Measurements from ENCODE around the gene ADGRD2.

Gene ADGRD2

DNA sequence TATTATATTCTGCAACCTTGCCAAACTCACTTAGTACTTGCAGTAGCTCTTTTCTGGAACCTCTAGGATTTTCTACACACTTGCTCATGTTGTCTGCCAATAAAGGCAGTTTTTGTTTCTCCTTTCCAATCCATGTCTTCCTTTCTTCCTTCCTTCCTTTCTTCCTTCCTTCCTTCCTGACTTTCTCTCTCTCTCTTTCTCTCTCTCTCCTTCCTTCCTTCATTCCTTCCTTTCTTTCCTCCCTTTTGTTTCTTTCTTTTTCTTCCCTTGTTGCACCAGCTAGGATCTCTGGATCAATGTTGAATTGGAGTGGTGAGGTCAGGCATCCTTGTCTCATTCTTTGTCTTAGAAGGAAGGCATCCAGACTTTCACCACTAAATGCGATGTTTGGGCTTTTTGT lies 12.5 kb downstream of the ADGRD2 start:
- no peak for DNase-seq (ENCODE audit: extremely low spot score)
- TF ChIP-seq SUZ12 (IDR thresholded peaks at IDR 0.05) (no peak), LEF1 (IDR thresholded peaks at IDR 0.05; ENCODE audit: borderline replicate concordance) (no peak), CTBP1 (IDR thresholded peaks at IDR 0.05; ENCODE audit: borderline replicate concordance) (no peak), ARNT (IDR thresholded peaks at IDR 0.05) (no peak), FOXM1 (IDR thresholded peaks at IDR 0.05; ENCODE audit: borderline replicate concordance) (no peak), NFRKB (IDR thresholded peaks at IDR 0.05) (no peak), L3MBTL2 (conservative IDR thresholded peaks at IDR 0.05) (no peak), BHLHE40 (IDR thresholded peaks at IDR 0.05; ENCODE audit: borderline replicate concordance) (no peak), ZNF384 (IDR thresholded peaks at IDR 0.05) (no peak), FOXK2 (IDR thresholded peaks at IDR 0.05) (no peak), ELF4 (IDR thresholded peaks at IDR 0.05) (no peak)
- CTCF ChIA-PET, result no interaction called here
- POLR2A ChIA-PET, result no interaction called here

DNA sequence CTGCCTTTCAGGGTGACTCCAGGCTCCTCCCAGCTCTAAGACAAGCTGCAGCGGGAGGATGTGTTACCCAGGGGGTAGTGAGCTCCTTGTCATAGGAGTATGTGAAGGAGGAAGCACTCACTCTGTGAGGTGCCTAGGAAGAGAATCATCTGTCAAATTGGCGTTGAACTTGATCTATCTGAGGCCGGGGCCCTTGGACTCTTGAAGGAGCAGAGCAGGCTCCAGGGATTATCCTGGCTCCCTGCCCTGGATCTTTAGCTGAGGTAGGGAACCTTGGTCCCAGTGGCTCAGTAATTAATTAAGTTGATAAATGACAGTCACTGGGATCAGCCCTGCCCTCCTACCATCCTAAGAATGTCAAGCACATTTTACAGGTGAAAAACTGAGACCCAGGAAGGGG lies 15.5 kb downstream of the ADGRD2 start:
- TF ChIP-seq, protein P1, sequence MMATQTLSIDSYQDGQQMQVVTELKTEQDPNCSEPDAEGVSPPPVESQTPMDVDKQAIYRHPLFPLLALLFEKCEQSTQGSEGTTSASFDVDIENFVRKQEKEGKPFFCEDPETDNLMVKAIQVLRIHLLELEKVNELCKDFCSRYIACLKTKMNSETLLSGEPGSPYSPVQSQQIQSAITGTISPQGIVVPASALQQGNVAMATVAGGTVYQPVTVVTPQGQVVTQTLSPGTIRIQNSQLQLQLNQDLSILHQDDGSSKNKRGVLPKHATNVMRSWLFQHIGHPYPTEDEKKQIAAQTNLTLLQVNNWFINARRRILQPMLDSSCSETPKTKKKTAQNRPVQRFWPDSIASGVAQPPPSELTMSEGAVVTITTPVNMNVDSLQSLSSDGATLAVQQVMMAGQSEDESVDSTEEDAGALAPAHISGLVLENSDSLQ (IDR thresholded peaks at IDR 0.05), result no peak
- no peak for TF ChIP-seq NFRKB (IDR thresholded peaks at IDR 0.05)
- no peak for TF ChIP-seq ARNT (IDR thresholded peaks at IDR 0.05)
- TF ChIP-seq ZNF384 (IDR thresholded peaks at IDR 0.05), result no peak
- no peak for TF ChIP-seq LEF1 (IDR thresholded peaks at IDR 0.05; ENCODE audit: borderline replicate concordance)
- no peak for TF ChIP-seq FOXA1 (IDR thresholded peaks at IDR 0.05)
- TF ChIP-seq BHLHE40 (IDR thresholded peaks at IDR 0.05; ENCODE audit: borderline replicate concordance), result no peak
- no peak for TF ChIP-seq L3MBTL2 (conservative IDR thresholded peaks at IDR 0.05)
- DNase-seq (ENCODE audit: extremely low spot score), result no peak
- POLR2A ChIA-PET, result no interaction called here
- CTCF ChIA-PET, result no interaction called here

DNA sequence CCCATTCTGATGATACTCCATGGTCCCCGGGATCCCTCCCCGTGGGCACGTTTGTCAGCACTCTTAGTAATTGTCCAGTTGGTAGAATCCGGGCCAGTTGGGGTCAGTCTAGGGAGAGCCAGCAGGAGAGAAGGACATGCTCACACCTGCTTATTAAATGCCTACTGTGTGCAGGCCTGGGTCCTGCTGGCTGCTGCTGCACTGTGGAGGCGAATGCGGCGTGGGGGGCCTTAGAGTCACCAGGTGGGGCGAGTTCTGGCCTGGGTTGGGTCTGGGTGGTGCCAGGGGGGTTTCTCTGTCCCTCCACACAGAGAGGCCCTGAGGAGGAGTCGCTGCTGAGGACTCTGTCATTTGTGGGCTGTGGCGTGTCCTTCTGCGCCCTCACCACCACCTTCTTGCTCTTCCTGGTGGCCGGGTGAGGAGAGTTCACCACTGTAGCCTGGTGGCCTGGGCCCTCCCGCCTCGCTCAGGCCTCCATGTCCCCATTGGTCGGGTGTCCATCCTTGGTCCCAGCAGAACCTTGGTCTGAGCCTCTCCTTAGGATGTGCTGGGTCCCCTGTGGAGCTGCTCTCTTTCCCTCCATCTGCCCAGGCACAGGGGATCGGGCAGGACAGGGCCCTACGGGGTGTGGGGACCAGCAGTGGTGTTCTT lies 17.3 kb downstream of the ADGRD2 start:
- TF ChIP-seq ELF4 (IDR thresholded peaks at IDR 0.05), result no peak
- TF ChIP-seq ARNT (IDR thresholded peaks at IDR 0.05), result no peak
- TF ChIP-seq CTBP1 (IDR thresholded peaks at IDR 0.05; ENCODE audit: borderline replicate concordance), result no peak
- TF ChIP-seq FOXK2 (IDR thresholded peaks at IDR 0.05), result no peak
- TF ChIP-seq LEF1 (IDR thresholded peaks at IDR 0.05; ENCODE audit: borderline replicate concordance), result no peak
- no peak for TF ChIP-seq ZNF384 (IDR thresholded peaks at IDR 0.05)
- no peak for TF ChIP-seq TARDBP (IDR thresholded peaks at IDR 0.05)
- TF ChIP-seq HDGF (IDR thresholded peaks at IDR 0.05; ENCODE audit: borderline replicate concordance), result no peak
- no peak for TF ChIP-seq FOXM1 (IDR thresholded peaks at IDR 0.05; ENCODE audit: borderline replicate concordance)
- TF ChIP-seq NFRKB (IDR thresholded peaks at IDR 0.05), result no peak
- no peak for TF ChIP-seq FOXA1 (IDR thresholded peaks at IDR 0.05)
- TF ChIP-seq, protein P1 (IDR thresholded peaks at IDR 0.05), result no peak
- no peak for TF ChIP-seq SUZ12 (IDR thresholded peaks at IDR 0.05)
- no peak for TF ChIP-seq BHLHE40 (IDR thresholded peaks at IDR 0.05; ENCODE audit: borderline replicate concordance)
- no peak for TF ChIP-seq SP1 (IDR thresholded peaks at IDR 0.05)
- no peak for TF ChIP-seq L3MBTL2 (conservative IDR thresholded peaks at IDR 0.05)
- no peak for DNase-seq (ENCODE audit: extremely low spot score)
- CTCF ChIA-PET, result no interaction called here
- POLR2A ChIA-PET, result no interaction called here

DNA sequence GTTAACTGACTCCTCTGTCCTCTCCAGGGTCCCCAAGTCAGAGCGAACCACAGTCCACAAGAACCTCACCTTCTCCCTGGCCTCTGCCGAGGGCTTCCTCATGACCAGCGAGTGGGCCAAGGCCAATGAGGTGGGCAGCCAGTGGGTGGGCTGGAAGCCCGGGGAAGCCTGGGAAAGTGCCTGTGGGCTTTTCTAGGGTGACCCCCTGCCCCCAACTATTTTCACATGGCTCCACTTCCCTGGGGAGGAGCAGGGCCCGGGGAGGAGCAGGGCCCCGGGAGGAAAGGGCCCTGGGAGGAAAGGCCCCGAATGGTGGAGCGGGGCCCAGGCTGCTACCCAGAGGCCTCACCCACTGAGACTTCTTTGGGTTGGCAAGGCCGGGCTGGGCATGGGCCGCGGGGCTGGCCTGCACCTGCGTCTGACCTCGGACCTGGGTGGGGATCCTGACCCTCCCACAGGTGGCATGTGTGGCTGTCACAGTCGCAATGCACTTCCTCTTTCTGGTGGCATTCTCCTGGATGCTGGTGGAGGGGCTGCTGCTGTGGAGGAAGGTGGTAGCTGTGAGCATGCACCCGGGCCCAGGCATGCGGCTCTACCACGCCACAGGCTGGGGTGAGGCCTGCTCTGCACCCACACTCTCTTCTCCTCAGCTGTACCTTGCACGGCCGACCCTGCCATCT lies 17.9 kb downstream of the ADGRD2 start:
- POLR2A ChIA-PET, result no interaction called here
- CTCF ChIA-PET, result no interaction called here
- TF ChIP-seq CTBP1 (IDR thresholded peaks at IDR 0.05; ENCODE audit: borderline replicate concordance) (no peak), SUZ12 (IDR thresholded peaks at IDR 0.05) (no peak), FOXM1 (IDR thresholded peaks at IDR 0.05; ENCODE audit: borderline replicate concordance) (no peak), FOXK2 (IDR thresholded peaks at IDR 0.05) (no peak), ARNT (IDR thresholded peaks at IDR 0.05) (no peak), TARDBP (IDR thresholded peaks at IDR 0.05) (no peak), LEF1 (IDR thresholded peaks at IDR 0.05; ENCODE audit: borderline replicate concordance) (no peak), L3MBTL2 (conservative IDR thresholded peaks at IDR 0.05) (no peak), HDGF (IDR thresholded peaks at IDR 0.05; ENCODE audit: borderline replicate concordance) (no peak)
- TF ChIP-seq, protein P1 (IDR thresholded peaks at IDR 0.05), result no peak
- DNase-seq (ENCODE audit: extremely low spot score), result no peak

DNA sequence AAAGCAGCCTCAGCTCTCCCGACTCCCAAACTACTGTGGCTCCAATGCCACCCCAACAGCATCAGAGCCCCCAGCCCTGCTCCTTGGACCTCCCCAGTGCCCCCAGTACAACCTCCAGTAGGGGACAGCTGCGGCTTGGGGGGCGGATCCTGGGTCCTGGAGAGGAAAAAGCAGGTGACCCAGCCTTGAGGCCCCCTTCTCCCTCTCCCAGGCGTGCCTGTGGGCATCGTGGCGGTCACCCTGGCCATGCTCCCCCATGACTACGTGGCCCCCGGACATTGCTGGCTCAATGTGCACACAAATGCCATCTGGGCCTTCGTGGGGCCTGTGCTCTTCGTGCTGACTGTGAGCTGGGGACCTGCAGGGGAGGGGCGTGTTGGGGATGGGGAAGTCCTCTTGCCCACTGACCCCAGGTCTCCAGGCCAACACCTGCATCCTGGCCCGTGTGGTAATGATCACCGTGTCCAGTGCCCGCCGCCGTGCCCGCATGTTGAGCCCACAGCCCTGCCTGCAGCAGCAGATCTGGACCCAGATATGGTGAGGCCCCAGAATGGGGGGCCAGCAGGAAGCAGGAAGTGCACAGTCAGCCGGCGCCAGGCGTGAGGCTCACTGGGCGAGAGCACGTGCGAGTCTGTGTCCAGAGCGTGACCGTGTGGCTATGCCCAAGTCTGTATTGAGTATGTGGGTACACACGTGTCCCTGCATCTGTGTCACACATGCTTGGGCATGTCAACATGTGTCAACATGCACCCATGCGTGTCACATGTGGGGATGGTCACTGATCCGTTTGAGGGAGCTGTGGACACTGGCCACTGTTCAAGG lies 19.0 kb downstream of the ADGRD2 start:
- ChIA-PET CTCF (no interaction called here), POLR2A (no interaction called here)
- no peak for DNase-seq (ENCODE audit: extremely low spot score)
- TF ChIP-seq BHLHE40 (IDR thresholded peaks at IDR 0.05; ENCODE audit: borderline replicate concordance) (no peak), FOXA1 (IDR thresholded peaks at IDR 0.05) (no peak), FOXM1 (IDR thresholded peaks at IDR 0.05; ENCODE audit: borderline replicate concordance) (no peak), LEF1 (IDR thresholded peaks at IDR 0.05; ENCODE audit: borderline replicate concordance) (no peak), HDGF (IDR thresholded peaks at IDR 0.05; ENCODE audit: borderline replicate concordance) (no peak)

DNA sequence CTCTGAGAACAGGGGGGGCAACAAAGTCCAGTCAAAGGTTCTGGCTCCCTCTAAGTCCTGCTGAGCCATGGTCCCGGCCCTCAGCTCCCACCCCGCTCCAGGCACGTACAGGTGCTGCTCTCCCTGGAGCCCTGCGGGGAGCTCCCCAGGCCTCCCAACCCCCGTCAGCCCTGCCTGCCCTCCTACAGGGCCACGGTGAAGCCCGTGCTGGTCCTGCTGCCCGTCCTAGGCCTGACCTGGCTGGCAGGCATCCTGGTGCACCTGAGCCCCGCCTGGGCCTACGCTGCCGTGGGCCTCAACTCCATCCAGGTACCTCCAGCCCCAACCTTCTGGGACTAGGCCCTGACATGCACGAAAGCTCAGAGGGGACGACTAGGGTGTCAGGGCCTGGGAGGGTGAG lies 20.1 kb downstream of the ADGRD2 start:
- no peak for DNase-seq (ENCODE audit: extremely low spot score)
- TF ChIP-seq BHLHE40 (IDR thresholded peaks at IDR 0.05; ENCODE audit: borderline replicate concordance) (no peak), SUZ12 (IDR thresholded peaks at IDR 0.05) (no peak), TARDBP (IDR thresholded peaks at IDR 0.05) (no peak), CTBP1 (IDR thresholded peaks at IDR 0.05; ENCODE audit: borderline replicate concordance) (no peak), FOXA1 (IDR thresholded peaks at IDR 0.05) (no peak), L3MBTL2 (conservative IDR thresholded peaks at IDR 0.05) (no peak), ELF4 (IDR thresholded peaks at IDR 0.05) (no peak), FOXK2 (IDR thresholded peaks at IDR 0.05) (no peak), HDGF (IDR thresholded peaks at IDR 0.05; ENCODE audit: borderline replicate concordance) (no peak)
- CTCF ChIA-PET, result no interaction called here
- POLR2A ChIA-PET, result no interaction called here
